Natural killer cell (primary cell): ENCODE measurements around the gene AP3M1. TPM values are rescaled to one million over a fixed set of nuclear protein-coding genes. Genes with fewer than 3 reads are reported as not detected.

ENCODE experiments used
- ATAC-seq, 3 donors: fragments of 150-1000 bp in 2 of 3; fragments of 200-7000 bp in 1 of 3; cut with Tn5 transposase; 1 replicate in 1 of 3; 2 replicates in 2 of 3; pipeline ENCODE4 v1.10.0; 2021; ENCODE audit warnings: mild to moderate bottlenecking in 2 of 3, moderate library complexity in 2 of 3
- DNase-seq, 2 donors: peaks; one replicate each; pipeline versions ENCODE4 v3.0.0 to v3.0.0-alpha.2; 2013 to 2021; ENCODE audit warnings: mixed read lengths in 1 of 2
- H3K27ac ChIP-seq: one replicate; pipeline ENCODE4 v1.5.1; 2013; ENCODE audit warnings: mild to moderate bottlenecking, low read length
- H3K27me3 ChIP-seq: one replicate; pipeline ENCODE4 v1.6.1; 2013; ENCODE audit warnings: low read length; ENCODE audit not compliant: control insufficient read depth, insufficient read depth
- H3K36me3 ChIP-seq: one replicate; pipeline ENCODE4 v1.6.1; 2013; ENCODE audit warnings: low read length; ENCODE audit not compliant: control insufficient read depth, insufficient read depth
- H3K4me1 ChIP-seq: one replicate; pipeline ENCODE4 v1.6.1; 2013; ENCODE audit warnings: low read length; ENCODE audit not compliant: control insufficient read depth, insufficient read depth
- H3K4me3 ChIP-seq: one replicate; pipeline ENCODE4 v1.5.1; 2013; ENCODE audit warnings: low read length
- H3K9me3 ChIP-seq: one replicate; pipeline ENCODE4 v1.6.1; 2013; ENCODE audit warnings: low read length; ENCODE audit not compliant: control insufficient read depth, insufficient read depth
- H3K27ac Mint-ChIP-seq, 2 donors: one replicate each; pipeline ENCODE4 v1.8.0; 2022; ENCODE audit warnings: mild to moderate bottlenecking in 2 of 2, mixed read lengths in 2 of 2, moderate library complexity in 1 of 2
- H3K27me3 Mint-ChIP-seq, 2 donors: one replicate each; pipeline ENCODE4 v1.8.0; 2022; ENCODE audit warnings: low read depth in 2 of 2, mixed read lengths in 2 of 2
- H3K36me3 Mint-ChIP-seq: one replicate; pipeline ENCODE4 v1.8.0; 2022; ENCODE audit warnings: mixed read lengths
- H3K4me1 Mint-ChIP-seq, 2 donors: one replicate each; pipeline ENCODE4 v1.8.0; 2022; ENCODE audit warnings: mixed read lengths in 2 of 2
- H3K4me3 Mint-ChIP-seq: one replicate; pipeline ENCODE4 v1.8.0; 2022; ENCODE audit warnings: mild to moderate bottlenecking, moderate library complexity, mixed read lengths
- H3K9me3 Mint-ChIP-seq, 2 donors: one replicate each; pipeline ENCODE4 v1.8.0; 2022; ENCODE audit warnings: mixed read lengths in 2 of 2
- CTCF ChIP-seq: fragments of 200-600 bp; IDR thresholded peaks from one replicate; pipeline ENCODE4 v1.8.0; 2022; ENCODE audit warnings: antibody characterized with exemption
- WGBS: methylation state at CpG from one replicate; pipeline ENCODE4 v1.1.7; 2013; ENCODE audit warnings: missing lambda C conversion rate; ENCODE audit not compliant: insufficient coverage; 5-methylcytosine and 5-hydroxymethylcytosine counted together
- intact Hi-C: fragments of 100-400 bp; cut with micrococcal nuclease; formaldehyde crosslinking; loops from one replicate; pipeline ENCODE4 v1.14.2; 2022
- total RNA-seq, 4 donors: library from RNA; stranded (reverse); fragments of 120-200 nt in 1 of 4; gene quantifications; one replicate each; pipeline versions ENCODE4 v1.2.3 to v1.2.4, GENCODE V29; 2013 to 2022

The AP3M1 gene
- total RNA-seq, 3 donors from 2014 or later (not counting 1 experiment from before 2014, with no cell fraction given): 40.6 to 48.8 (median 41.5) TPM

- no peak overlapping the region for H3K27ac ChIP-seq
- H3K27me3 ChIP-seq: no peaks in the 10 kb centered on the region
Measured at GRCh38 chr10:74118804-74119203, 31.8 kb downstream of the AP3M1 start.

GRCh38 chr10:74117738-74118137 is 32.9 kb downstream of the AP3M1 start:
- Mint-ChIP-seq H3K4me3 (no peak overlapping the region), H3K27me3 (no peaks in the 10 kb centered on the region), H3K27ac (peak overlapping the region; percentile 72 to 88), H3K36me3 (peaks cover 21% of the 10 kb centered on the region), H3K9me3 (no peaks in the 10 kb centered on the region), H3K4me1 (peaks cover 13% of the 10 kb centered on the region in 2 donors)
- DNase-seq (no peak), ATAC-seq (peak in 2 of 3 donors; percentile 26 to 43)
- Histone ChIP-seq H3K27ac (no peak overlapping the region), H3K27me3 (no peaks in the 10 kb centered on the region), H3K4me1 (no peaks in the 10 kb centered on the region), H3K4me3 (no peak overlapping the region), H3K9me3 (no peaks in the 10 kb centered on the region), H3K36me3 (peaks cover 89% of the 10 kb centered on the region)
- TF ChIP-seq CTCF: no peak
- WGBS: 92% methylated on average over 4 of the region's 4 CpGs
- intact Hi-C loops: no loop called here

More at GRCh38 chr10:74118804-74119203, 31.8 kb downstream of the AP3M1 start:
- H3K36me3 ChIP-seq: peaks cover 89% of the 10 kb centered on the region
- WGBS: 98% methylated on average over 3 of the region's 3 CpGs
- H3K4me3 ChIP-seq: no peak overlapping the region
- no peaks in the 10 kb centered on the region for H3K9me3 ChIP-seq
- DNase-seq: no peak
- H3K27ac Mint-ChIP-seq: peak overlapping the region; percentile 72 to 88
- TF ChIP-seq CTCF: no peak
- ATAC-seq: no peak
- no peaks in the 10 kb centered on the region for H3K4me1 ChIP-seq
- no peak overlapping the region for H3K4me3 Mint-ChIP-seq
- peaks cover 12 to 13% of the 10 kb centered on the region in 2 donors for H3K4me1 Mint-ChIP-seq
- H3K27me3 Mint-ChIP-seq: no peaks in the 10 kb centered on the region
- intact Hi-C loops: no loop called here
- H3K9me3 Mint-ChIP-seq: no peaks in the 10 kb centered on the region
- H3K36me3 Mint-ChIP-seq: peaks cover 23% of the 10 kb centered on the region

GRCh38 chr10:74114041-74114448 is 36.6 kb downstream of the AP3M1 start:
- H3K27me3 ChIP-seq: no peaks in the 10 kb centered on the region
- H3K4me3 ChIP-seq: no peak overlapping the region
- intact Hi-C loops: no loop called here
- H3K36me3 Mint-ChIP-seq: peaks cover 37% of the 10 kb centered on the region
- H3K9me3 ChIP-seq: no peaks in the 10 kb centered on the region
- H3K27ac ChIP-seq: no peak overlapping the region
- WGBS: 92% methylated on average over 12 of the region's 12 CpGs
- ATAC-seq: no peak
- H3K4me1 ChIP-seq: no peaks in the 10 kb centered on the region
- H3K4me3 Mint-ChIP-seq: no peak overlapping the region
- DNase-seq: no peak
- H3K27ac Mint-ChIP-seq: peak overlapping the region; percentile 2 to 88
- no peak for TF ChIP-seq CTCF
- no peaks in the 10 kb centered on the region for H3K27me3 Mint-ChIP-seq
- peaks cover 15 to 18% of the 10 kb centered on the region in 2 donors for H3K4me1 Mint-ChIP-seq
- H3K9me3 Mint-ChIP-seq: no peaks in the 10 kb centered on the region
- peaks cover 95% of the 10 kb centered on the region for H3K36me3 ChIP-seq

- Histone ChIP-seq H3K27me3 (no peaks in the 10 kb centered on the region), H3K4me3 (no peak overlapping the region), H3K9me3 (no peaks in the 10 kb centered on the region), H3K36me3 (peaks cover 95% of the 10 kb centered on the region), H3K4me1 (no peaks in the 10 kb centered on the region), H3K27ac (no peak overlapping the region)
- Mint-ChIP-seq H3K4me1 (peaks cover 13 to 14% of the 10 kb centered on the region in 2 donors), H3K4me3 (no peak overlapping the region), H3K27ac (peak overlapping the region; percentile 63 to 88), H3K27me3 (no peaks in the 10 kb centered on the region), H3K36me3 (peaks cover 32% of the 10 kb centered on the region), H3K9me3 (no peaks in the 10 kb centered on the region)
- ATAC-seq: no peak
- no CpG with 5 or more reads among the region's 1 CpG for whole genome bisulfite sequencing
- intact Hi-C loops: no loop called here
- no peak for DNase-seq
- TF ChIP-seq CTCF: no peak
Measured at GRCh38 chr10:74113546-74113945, 37.1 kb downstream of the AP3M1 start.
